GM04504 (cell line): Measurements from ENCODE around the gene CYP2S1.
"Not testable (repeated sequence)": the region's sequence is repeated elsewhere in the genome, so short reads cannot be mapped to it uniquely, and the experiment has no call there.

Experiments used
- DNase-seq: peaks from one replicate; pipeline ENCODE4 v3.0.0-alpha.2; 2012; ENCODE audit warnings: low read depth

CYP2S1 gene, protein sequence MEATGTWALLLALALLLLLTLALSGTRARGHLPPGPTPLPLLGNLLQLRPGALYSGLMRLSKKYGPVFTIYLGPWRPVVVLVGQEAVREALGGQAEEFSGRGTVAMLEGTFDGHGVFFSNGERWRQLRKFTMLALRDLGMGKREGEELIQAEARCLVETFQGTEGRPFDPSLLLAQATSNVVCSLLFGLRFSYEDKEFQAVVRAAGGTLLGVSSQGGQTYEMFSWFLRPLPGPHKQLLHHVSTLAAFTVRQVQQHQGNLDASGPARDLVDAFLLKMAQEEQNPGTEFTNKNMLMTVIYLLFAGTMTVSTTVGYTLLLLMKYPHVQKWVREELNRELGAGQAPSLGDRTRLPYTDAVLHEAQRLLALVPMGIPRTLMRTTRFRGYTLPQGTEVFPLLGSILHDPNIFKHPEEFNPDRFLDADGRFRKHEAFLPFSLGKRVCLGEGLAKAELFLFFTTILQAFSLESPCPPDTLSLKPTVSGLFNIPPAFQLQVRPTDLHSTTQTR

GRCh38 chr19:41192574-41193429, at the start of gene CYP2S1:
Gene CYP2S1 (plus strand): TSS chr19:41193219. CDS start chr19:41193265, 46 bp downstream.
- DNase-seq, result no peak

- peak; percentile 49 for DNase-seq
These were observed 48.6 kb upstream of the CYP2S1 start for GRCh38 chr19:41144403-41144802.

- no peak for DNase-seq
These were observed 43.2 kb upstream of the CYP2S1 start for GRCh38 chr19:41149831-41150230.

DNA sequence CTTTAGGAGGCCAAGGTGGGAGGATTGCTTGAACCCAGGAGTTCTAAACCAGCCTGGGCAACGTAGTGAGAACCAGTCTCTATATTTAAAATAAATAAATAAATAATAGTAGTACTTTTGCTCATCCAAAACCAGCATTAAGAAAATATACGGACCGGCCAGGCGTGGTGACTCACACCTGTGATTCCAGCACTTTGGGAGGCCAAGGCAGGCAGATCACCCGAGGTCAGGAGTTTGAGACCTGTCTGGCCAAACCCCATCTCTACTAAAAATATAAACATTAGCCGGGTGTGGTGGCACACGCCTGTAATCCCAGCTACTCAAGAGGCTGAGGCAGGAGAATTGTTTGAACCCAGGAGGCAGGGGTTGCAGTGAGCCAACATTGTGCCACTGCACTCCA, 42.0 kb upstream of the CYP2S1 start:
- DNase-seq, result not testable (repeated sequence)

- no peak for DNase-seq
These were observed 39.0 kb upstream of the CYP2S1 start for GRCh38 chr19:41154060-41154459.

DNA sequence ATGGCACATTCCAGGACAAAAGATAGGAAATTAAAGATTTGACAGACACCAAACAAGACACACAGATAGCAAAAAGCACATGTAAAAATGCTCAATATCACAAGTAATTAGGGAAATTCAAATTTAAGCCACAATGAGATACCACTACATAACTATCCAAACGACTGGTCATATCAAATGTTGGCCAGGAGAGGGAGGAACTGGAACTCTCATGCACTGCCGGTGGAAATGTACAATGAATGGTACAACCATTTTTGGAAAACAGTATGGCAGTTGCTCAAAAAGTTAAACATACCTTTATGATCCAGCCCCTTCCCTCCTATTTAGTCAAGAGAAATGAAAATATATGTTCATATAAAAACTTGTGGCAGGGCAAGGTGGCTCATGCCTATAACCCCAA, 36.8 kb upstream of the CYP2S1 start:
- no peak for DNase-seq

- DNase-seq, result no peak
These were observed 33.1 kb upstream of the CYP2S1 start for GRCh38 chr19:41159881-41160280.

GRCh38 chr19:41161903-41162302, 31.1 kb upstream of the CYP2S1 start:
- no peak for DNase-seq

DNA sequence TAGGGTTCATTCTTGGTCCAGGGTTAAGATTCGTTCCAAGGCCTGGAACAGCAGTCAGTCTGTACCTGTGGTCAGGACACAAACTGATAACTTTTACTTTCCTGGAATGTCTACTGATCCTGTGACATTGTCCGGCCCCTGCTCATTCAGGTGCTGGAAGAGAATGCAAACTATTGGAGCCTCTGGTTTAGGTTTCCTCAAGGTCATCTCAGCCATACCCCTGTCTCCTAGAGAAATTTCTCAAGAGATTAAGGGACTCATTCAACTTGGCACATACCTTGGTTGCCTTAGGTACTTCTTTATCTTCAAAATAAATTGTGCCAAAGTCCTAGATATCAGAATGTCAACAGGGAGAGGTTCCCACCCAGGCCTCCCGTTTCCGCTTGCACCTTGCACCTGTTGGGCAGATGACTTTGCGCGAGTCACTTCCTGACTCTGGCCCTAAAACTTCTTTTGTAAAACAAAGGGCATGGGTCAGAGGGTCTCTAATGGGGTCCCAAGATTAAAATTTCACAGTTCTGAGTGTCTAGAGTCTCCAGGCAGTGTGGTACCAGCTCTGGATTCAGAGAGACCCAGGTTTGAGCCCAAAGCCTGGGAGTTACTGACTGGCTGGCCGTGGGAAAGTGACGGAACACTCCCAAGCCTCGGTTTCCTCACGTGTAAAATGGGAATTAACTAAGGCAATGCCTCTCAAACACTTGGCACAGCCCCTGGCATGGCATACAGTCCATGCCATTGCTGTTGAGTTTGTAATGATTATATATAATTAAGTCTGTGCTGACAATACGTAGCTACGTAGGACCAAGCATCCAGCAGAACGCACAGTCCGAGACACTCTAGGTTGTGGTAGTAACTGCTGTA, 25.8 kb upstream of the CYP2S1 start:
- DNase-seq, result no peak

DNA sequence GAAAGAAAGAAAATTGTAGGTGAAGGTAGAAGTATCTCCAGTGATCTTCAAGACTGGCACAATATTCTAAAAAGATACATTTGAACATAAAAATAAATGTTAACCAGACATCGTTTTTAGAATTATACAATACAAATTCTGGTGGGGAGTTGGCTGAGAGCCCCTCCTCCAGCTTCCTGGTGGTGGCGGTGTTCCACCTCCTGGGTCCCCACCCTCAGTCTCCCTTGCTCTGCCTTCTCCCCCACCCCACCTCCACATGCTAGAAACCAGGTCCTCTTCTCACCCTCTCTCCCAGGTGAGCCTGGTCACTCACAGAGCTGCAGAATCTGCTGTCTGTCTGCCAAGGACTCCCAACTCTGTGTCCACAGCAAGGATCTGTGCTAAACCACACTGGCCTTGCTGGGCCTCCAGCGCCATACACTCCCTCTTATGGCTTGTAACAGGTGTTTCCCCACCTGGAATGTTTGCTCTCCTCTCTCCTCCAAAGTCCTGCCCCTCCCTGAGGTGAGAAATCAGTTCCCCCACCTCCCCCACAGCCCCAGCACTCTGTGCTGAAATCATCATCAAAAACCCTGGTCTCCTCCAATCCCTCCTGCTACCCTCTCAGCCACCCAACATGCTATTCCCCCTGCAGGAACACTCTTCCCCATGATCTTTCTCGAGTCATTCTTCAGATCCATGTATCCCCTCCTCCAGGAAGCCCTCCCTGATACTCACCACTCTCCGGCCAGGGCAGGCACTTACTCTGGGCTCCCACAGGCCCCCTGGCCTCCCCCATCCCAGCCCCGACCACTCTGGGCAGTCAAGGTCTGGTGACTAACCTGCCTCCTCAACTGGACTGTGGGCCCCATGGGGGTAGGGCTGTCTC, 20.5 kb upstream of the CYP2S1 start:
- DNase-seq, result no peak

- DNase-seq, result no peak
These were observed 18.6 kb upstream of the CYP2S1 start for GRCh38 chr19:41174297-41174928.

GRCh38 chr19:41175801-41176777, 16.9 kb upstream of the CYP2S1 start:
- DNase-seq, result peak; percentile 23

- not testable (repeated sequence) for DNase-seq
These were observed 12.8 kb upstream of the CYP2S1 start for GRCh38 chr19:41180173-41180572.

DNA sequence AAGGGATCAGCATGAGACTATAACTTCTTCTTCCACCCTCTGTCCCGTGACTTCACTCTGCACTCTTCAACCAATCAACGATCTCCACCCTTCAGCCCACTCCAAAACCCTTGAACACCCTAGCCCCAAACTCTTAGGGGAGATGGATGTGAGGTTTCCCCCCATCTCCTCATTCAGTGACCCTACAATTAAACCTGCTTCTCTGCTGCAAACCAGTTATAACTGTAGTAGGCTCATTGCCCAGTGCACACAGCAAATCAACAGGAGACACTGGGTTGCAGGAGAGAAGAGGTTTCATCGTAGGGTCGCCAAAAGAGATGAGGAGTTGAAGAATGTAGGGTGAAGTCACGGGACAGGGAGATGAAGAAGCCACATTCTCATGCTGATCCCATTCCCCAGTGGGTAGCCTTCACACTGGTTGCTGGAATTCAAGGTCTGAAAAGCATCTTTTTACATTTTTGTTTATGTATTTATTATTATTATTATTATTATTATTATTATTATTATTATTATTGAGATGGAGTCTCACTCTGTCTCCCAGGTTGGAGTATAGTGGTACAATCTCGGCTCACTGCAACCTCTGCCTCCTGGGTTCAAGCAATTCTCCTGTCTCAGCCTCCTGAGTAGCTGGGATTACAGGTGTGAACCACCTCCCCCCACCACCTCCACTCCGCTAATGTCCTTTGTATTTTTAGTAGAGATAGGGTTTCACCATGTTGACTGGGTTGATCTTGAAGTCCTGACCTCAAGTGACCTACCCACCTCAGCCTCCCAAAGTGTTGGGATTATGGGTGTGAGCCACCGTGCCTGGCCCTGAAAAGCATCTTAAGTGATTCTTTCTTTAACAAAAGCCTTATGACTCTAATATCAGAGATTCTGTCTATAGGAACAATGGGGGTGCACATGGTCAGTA, 5.8 kb upstream of the CYP2S1 start:
- no peak for DNase-seq

DNA sequence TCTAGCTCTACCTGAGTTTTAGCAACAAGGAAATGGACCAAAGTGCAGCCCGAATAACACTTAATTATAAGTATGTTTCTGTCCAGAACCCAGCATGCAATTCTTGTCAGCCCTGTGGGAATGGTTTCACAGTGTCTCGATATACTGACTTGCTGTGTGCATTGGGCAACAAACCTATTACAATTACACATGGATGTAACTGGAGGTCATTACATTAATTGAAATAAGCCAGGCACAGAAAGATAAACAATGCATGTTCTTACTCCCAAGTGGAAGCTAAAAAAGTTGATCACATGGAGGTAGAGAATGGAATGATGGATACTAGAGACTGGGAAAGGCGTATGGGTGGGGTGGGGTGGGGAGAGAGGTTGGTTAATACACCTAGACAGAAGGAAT, 5.1 kb upstream of the CYP2S1 start:
- DNase-seq, result no peak

DNA sequence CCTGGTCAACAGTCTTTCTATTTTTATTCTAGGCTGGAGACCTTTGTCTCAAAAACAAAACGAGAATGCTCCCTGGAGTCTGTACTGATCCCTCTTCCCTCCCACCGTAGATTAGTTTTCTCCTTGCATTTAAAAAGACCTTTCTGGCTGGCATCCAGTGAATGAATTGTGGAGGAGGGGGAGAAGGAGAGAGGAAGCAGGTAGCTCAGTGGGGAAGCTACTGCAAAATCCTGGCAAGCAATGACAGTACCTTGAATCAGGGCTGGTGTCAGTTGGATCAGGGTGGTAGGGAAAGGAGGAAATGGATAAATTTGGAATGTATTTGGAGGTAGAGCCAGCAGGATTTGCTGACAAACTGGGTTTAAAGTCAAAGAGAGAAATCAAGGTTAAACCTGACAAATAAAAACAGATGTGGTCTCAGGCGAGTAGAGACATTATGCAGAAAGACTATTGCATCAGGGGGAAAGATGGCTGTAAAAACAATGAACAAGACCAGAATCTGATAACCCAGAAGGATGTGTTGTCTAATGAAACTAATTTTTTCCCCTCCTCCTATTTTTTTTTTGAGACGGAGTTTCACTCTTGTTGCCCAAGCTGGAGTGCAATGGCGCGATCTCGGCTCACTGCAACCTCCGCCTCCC, 3.5 kb upstream of the CYP2S1 start:
- DNase-seq, result no peak

- DNase-seq, result no peak
These were observed 574 bp downstream of the CYP2S1 start for GRCh38 chr19:41193430-41194156.
